IPS-15b (cell line): ENCODE measurements around the gene PSORS1C1.
"Not testable (repeated sequence)": the region's sequence is repeated elsewhere in the genome, so short reads cannot be mapped to it uniquely, and the experiment has no call there.

ENCODE experiments used
- H3K27me3 ChIP-seq: one replicate; pipeline ENCODE4 v1.6.1; 2013; ENCODE audit warnings: low read length; ENCODE audit not compliant: control insufficient read depth, insufficient read depth
- H3K36me3 ChIP-seq: one replicate; pipeline ENCODE4 v1.6.1; 2013; ENCODE audit warnings: low read length; ENCODE audit not compliant: control insufficient read depth, insufficient read depth
- H3K4me1 ChIP-seq: one replicate; pipeline ENCODE4 v1.6.1; 2013; ENCODE audit warnings: mild to moderate bottlenecking, low read length; ENCODE audit not compliant: control insufficient read depth, insufficient read depth
- H3K4me3 ChIP-seq: one replicate; pipeline ENCODE4 v1.5.1; 2013; ENCODE audit warnings: low read depth, low read length
- H3K9ac ChIP-seq: one replicate; pipeline ENCODE4 v1.6.1; 2013; ENCODE audit warnings: low read depth, mild to moderate bottlenecking, low read length
- H3K9me3 ChIP-seq: one replicate; pipeline ENCODE4 v1.6.1; 2013; ENCODE audit warnings: mild to moderate bottlenecking, low read length; ENCODE audit not compliant: control insufficient read depth, insufficient read depth

PSORS1C1 gene, protein sequence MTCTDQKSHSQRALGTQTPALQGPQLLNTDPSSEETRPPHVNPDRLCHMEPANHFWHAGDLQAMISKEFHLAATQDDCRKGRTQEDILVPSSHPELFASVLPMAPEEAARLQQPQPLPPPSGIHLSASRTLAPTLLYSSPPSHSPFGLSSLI

DNA sequence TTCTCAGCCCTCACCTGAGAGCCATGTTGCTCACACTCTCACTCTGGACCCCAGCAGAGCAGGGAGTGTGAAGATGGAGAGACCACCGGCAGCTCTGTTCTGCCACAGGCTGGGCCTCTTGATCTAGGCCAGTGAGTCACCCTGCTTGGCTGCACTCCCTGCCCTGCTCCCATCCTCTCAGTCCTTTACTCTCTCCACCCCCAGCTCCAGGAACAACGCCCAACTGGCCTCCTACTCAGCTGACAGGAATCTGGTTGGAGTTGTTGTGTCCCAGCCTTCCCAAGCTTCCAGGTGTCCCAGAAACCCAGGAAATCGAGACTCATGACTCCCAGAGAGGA lies at the start of gene PSORS1C1:
TSS of gene PSORS1C1 (plus strand) at position 260 of the 338 bp plus-strand sequence. CDS start 14,833 bp downstream, outside the sequence.
- Histone ChIP-seq H3K27me3 (peaks cover 17% of the 10 kb centered on the region), H3K4me3 (peak within 1 kb of the TSS; percentile 27), H3K4me1 (peaks cover 18% of the 10 kb centered on the region), H3K36me3 (peaks cover 2% of the 10 kb centered on the region), H3K9ac (peak within 1 kb of the TSS; percentile 49), H3K9me3 (no peaks in the 10 kb centered on the region)

- Histone ChIP-seq H3K4me3 (no peak overlapping the region), H3K36me3 (no peaks in the 10 kb centered on the region), H3K9me3 (no peaks in the 10 kb centered on the region), H3K4me1 (peaks cover 3% of the 10 kb centered on the region), H3K9ac (no peak overlapping the region), H3K27me3 (no peaks in the 10 kb centered on the region)
These were observed 49.0 kb upstream of the PSORS1C1 start for GRCh38 chr6:31065556-31065955.

- H3K9ac ChIP-seq: not testable (repeated sequence)
These were observed 47.6 kb upstream of the PSORS1C1 start for GRCh38 chr6:31067028-31067427.

DNA sequence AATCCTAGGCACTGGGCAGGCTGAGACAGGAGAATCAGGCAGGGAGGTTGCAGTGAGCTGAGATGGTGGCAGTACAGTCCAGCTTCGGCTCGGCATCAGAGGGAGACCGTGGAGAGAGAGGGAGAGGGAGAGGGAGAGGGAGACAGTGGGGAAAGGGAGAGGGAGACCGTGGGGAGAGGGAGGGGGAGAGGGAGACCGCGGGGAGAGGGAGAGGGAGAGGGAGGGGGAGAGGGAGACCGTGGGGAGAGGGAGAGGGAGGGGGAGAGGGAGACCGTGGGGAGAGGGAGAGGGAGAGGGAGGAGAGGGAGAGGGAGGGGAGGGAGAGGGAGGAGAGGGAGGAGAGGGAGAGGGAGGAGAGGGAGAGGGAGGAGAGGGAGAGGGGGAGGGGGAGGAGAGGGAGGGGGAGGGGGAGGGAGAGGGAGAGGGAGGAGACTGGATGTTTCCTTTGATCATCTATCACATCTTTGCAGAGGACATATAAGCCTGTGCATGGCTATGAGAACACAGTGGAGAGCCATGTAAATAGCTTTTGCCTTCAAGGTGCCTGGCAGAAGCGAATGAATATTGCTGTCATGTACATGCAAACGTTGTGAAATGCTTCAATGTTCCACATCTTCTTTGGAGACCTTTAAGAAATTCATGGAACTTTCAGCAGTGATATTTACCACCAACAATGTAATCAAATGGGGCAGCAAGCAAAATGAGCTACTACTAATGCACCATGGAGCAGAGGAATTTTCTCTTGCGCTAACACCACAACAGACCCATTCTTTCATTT lies 46.5 kb upstream of the PSORS1C1 start:
- H3K4me3 ChIP-seq, H3K27me3 ChIP-seq, H3K9ac ChIP-seq, H3K36me3 ChIP-seq, H3K9me3 ChIP-seq: not testable (repeated sequence)
- peaks cover 10% of the 10 kb centered on the region for H3K4me1 ChIP-seq

More at GRCh38 chr6:31067028-31067427, 47.6 kb upstream of the PSORS1C1 start:
- not testable (repeated sequence) for H3K9me3 ChIP-seq, H3K27me3 ChIP-seq, H3K4me3 ChIP-seq, H3K36me3 ChIP-seq
- peaks cover 10% of the 10 kb centered on the region for H3K4me1 ChIP-seq

- Histone ChIP-seq H3K4me1 (peaks cover 10% of the 10 kb centered on the region), H3K9ac (no peak overlapping the region), H3K36me3 (no peaks in the 10 kb centered on the region), H3K4me3 (no peak overlapping the region), H3K27me3 (no peaks in the 10 kb centered on the region), H3K9me3 (no peaks in the 10 kb centered on the region)
These were observed 45.8 kb upstream of the PSORS1C1 start for GRCh38 chr6:31068669-31069340.

DNA sequence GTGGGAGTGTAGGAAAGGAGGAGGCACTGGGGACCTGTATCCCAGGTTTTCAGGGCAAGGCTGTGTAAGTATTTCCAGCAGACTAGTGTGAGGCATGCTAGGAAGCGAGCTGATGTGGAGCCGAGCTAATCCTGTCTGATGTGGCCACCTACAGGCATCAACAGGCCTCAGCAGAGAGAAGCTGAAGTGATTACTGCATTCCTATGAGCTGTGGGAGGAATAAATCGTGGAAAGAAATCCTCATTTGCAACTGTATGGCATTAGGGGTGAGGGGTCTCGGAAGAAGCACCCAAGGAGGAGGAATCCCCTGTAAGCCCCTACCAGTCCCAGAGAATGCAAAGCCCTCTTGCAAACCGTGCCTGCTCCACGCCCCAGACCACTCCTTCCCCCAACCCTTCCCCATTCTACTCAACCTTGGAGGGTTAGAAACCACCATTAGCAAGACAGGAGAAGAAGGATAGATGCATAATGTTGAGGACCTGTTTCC lies 43.8 kb upstream of the PSORS1C1 start:
- no peak overlapping the region for H3K9ac ChIP-seq
- no peak overlapping the region for H3K4me3 ChIP-seq
- H3K36me3 ChIP-seq: no peaks in the 10 kb centered on the region
- H3K9me3 ChIP-seq: no peaks in the 10 kb centered on the region
- no peaks in the 10 kb centered on the region for H3K27me3 ChIP-seq
- peaks cover 12% of the 10 kb centered on the region for H3K4me1 ChIP-seq

GRCh38 chr6:31074401-31074800 lies 40.2 kb upstream of the PSORS1C1 start:
- Histone ChIP-seq H3K27me3 (no peaks in the 10 kb centered on the region), H3K4me1 (peaks cover 12% of the 10 kb centered on the region), H3K9me3 (no peaks in the 10 kb centered on the region), H3K4me3 (no peak overlapping the region), H3K36me3 (no peaks in the 10 kb centered on the region), H3K9ac (no peak overlapping the region)

DNA sequence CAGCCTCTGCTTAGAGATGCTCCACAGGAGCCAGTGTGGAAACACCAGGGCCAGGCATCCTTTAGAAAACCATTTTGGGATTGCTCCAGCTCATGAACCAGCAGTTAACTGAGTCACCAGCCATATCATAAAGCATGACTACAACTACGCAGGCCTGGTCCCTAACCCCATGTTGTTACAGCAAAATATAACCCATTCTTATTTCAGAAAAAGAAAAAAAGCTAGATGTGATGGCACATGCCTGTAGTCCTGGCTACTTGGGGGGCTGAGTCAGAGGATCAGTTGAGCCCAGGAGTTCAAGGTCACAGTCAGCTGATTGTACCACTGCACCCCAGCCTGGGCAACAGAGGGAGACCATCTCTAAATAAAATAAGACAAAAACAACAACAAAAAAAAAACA lies 39.1 kb upstream of the PSORS1C1 start:
- no peaks in the 10 kb centered on the region for H3K36me3 ChIP-seq
- no peak overlapping the region for H3K4me3 ChIP-seq
- H3K9ac ChIP-seq: no peak overlapping the region
- H3K27me3 ChIP-seq: no peaks in the 10 kb centered on the region
- peaks cover 10% of the 10 kb centered on the region for H3K4me1 ChIP-seq
- no peaks in the 10 kb centered on the region for H3K9me3 ChIP-seq

GRCh38 chr6:31076611-31077010 lies 38.0 kb upstream of the PSORS1C1 start:
- Histone ChIP-seq H3K4me3 (no peak overlapping the region), H3K27me3 (no peaks in the 10 kb centered on the region), H3K36me3 (no peaks in the 10 kb centered on the region), H3K9ac (no peak overlapping the region), H3K4me1 (peaks cover 2% of the 10 kb centered on the region), H3K9me3 (no peaks in the 10 kb centered on the region)

- peaks cover 4% of the 10 kb centered on the region for H3K4me1 ChIP-seq
- H3K4me3 ChIP-seq: no peak overlapping the region
- no peaks in the 10 kb centered on the region for H3K27me3 ChIP-seq
- H3K9me3 ChIP-seq: no peaks in the 10 kb centered on the region
- H3K36me3 ChIP-seq: no peaks in the 10 kb centered on the region
- H3K9ac ChIP-seq: no peak overlapping the region
These were observed 34.8 kb upstream of the PSORS1C1 start for GRCh38 chr6:31079656-31080261.

GRCh38 chr6:31081872-31082271 lies 32.7 kb upstream of the PSORS1C1 start:
- H3K27me3 ChIP-seq: no peaks in the 10 kb centered on the region
- H3K9ac ChIP-seq: no peak overlapping the region
- H3K4me3 ChIP-seq: no peak overlapping the region
- H3K9me3 ChIP-seq: no peaks in the 10 kb centered on the region
- H3K36me3 ChIP-seq: no peaks in the 10 kb centered on the region
- H3K4me1 ChIP-seq: peaks cover 7% of the 10 kb centered on the region
